DND-41 (cell line): Measurements from ENCODE around the gene GARIN5B.

Experiments used
- CTCF ChIP-seq: IDR thresholded peaks from 2 replicates; pipeline ENCODE4 v1.5.1; 2012; ENCODE audit warnings: borderline replicate concordance, low read length, moderate library complexity, mild to moderate bottlenecking; ENCODE audit not compliant: poor library complexity, severe bottlenecking; ENCODE audit errors: extremely low read depth
- EZH2 ChIP-seq: IDR thresholded peaks from 3 replicates; pipeline ENCODE4 v1.6.1; 2012; ENCODE audit warnings: borderline replicate concordance, low read depth, mild to moderate bottlenecking, moderate library complexity, low read length, inconsistent platforms; ENCODE audit not compliant: severe bottlenecking

DNA sequence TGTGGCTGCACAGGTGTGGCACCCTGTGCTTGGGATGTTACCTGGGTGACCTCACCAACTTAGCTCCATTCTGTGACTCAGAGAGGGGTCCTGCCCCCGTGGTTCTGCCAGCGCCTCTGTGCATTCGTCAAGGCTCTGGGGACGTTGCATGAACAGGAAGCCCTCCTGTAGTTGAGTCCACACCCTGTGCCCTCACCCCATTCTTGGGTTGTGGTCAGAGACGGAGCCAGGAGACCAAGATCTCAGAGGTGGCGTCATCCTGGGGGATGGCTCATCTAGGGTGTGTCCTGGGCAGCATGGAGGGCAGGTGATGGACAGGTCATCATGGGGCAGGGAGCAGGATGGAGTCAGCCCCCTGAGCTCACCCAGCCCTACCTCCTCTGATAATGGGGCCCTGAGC is 11.0 kb downstream of the GARIN5B start:
- no peak for TF ChIP-seq EZH2
- no peak for TF ChIP-seq CTCF
